Midbrain (tissue), 1 donor: ENCODE data around the gene PAX7.

Source experiments
- DNase-seq: peaks from one replicate; lab custom pipeline; 2025; lab: John Stamatoyannopoulos, UW

Gene PAX7

DNA sequence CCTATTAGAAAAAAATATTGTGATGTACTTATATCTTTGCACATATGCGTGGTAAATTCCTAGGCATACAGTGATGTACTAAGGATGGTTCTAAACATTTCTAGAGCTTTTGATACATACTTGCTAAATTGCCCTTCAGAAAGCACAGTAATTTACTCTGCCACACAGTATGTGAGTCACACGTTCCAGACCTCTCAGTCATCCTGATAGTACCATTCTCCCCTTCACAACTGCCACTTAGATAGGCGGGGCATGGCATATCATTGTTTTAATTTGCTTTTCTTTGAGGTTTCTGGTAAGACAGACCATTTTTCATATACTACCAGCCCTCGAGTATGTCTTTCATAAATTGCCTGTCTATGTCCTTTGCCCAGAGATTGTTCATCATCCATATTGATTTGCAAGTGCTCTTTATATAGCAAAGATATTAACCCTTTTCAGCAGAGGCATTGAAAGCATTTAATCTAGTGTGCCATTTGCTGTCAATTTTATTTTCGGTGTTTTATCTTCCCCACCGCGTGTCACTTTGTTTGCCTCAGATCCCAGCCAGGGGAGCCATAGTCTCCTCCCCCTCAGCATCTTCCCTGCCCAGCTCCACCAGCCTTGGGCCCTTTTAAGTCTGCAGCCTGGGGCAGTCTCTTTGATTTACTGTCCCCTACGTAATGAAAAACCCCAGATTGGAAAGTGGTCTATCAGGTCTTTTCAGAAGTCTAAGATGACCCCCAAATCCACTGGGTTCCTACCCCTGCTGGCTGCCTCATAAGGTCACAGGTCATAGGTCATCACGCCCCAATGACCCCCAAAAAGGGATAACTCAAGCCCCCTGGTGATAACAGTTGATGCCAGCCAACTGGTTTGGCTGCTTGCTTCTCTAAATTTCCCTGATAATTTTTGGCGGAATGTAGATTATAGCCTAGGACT lies 11.8 kb upstream of the PAX7 start:
- DNase-seq, result no peak

DNA sequence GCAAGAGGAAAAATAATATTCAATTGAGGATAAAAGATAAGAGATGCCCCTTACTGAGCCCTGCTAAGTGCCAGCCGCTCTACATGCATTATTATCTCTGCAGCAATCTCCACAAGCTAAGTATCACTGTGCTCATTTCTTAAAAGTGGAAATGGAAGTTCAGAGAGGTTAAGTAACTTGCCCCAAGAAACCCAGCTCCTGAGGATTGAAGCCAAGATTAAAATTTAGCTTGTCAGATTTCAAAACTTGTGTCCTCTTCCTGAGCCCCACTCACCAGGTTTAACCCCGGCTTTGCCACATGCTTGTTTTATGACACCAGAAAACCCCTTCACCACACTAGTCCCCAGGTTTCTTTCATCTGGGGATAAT lies 11.2 kb upstream of the PAX7 start:
- no peak for DNase-seq

DNA sequence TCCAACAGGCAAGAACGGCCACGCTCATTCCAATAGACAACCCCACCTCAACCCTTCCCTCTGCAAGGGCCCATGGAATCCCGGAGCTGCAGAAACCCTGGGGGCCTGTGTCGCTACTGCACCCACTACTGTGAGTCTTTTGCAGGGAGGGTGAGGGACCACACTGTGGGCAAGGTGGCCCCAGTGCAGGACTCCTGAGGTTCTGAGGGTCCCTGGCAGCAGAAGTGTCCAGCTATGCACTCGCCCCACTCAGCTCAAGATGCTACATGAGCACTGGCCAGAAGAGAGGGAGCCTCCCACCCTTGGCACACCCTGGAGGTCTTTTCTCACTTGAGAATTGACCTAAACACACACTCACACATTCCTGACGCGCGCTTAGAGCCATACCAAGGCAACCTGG lies 2.1 kb upstream of the PAX7 start:
- DNase-seq, result no peak

DNA sequence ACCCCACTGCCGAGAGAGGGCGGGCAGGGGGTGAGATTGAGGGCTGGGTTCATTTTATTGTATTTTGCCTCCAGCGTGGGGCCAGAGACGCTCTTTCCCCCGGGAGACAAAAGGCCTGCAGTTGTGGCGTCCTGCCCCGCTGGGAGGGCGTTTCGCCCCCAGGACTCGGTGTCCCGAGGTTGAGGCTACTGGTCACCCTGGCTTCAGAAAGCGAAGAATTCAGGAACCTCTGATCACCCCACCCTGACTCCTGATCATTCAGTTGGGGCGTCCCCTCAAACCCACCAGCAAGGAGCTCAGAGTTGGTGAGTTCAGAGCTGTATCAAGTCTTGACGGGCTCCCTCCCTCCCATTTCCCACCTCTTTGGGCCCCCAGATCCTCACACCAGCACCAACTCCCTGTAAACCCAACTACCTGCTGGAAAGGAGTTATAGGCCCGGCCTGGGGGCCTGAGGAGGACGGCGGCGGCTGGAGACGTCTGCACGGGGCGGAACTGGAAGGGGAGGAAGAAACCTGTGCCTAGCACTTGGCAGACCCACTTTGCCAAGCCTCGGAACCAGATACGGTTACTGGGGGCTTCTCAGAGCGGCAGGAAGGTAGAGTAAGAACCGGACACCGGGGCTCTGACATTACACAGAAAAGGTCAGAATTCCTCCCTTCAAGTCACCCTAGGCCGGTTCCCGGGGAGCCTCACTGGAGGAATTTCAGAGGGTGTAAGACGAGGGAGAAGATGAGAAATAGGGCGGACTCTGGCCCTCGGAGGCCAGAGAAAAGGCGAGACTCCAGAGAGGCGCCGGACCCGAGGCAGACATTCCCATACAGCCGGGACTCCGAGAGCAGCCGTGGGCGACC lies 761 bp upstream of the PAX7 start:
- DNase-seq, result no peak

DNA sequence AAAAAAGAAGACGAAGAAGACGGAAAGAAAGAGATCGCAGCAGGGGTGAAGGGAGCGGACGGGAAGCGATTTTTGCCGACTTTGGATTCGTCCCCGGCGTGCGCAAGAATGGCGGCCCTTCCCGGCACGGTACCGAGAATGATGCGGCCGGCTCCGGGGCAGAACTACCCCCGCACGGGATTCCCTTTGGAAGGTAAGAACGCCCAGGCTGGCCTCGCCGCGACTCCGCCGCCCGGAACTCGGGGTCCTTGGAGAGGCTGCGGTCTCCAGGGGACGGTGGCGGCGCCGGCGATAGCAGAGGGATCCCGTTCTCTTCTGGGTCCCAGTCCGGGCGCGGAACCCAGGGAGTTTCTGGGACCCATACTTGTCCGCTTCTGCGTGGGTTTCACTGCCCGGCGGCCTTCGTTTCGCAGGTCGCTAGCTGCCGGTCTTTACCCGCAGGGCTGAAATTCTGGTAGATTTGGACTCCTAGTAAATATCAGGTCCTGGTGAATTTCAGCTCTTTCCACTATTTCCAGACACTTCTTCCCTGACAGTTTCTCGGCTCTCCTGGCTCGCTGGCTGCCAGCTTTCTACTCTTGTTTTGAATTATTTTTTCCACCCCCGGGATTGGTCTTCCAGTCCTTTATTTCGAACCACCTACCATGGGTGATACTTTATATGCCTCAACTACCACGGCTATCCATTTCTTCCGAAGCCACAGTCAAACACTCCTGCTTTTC lies 1.0 kb downstream of the PAX7 start:
- no peak for DNase-seq

DNA sequence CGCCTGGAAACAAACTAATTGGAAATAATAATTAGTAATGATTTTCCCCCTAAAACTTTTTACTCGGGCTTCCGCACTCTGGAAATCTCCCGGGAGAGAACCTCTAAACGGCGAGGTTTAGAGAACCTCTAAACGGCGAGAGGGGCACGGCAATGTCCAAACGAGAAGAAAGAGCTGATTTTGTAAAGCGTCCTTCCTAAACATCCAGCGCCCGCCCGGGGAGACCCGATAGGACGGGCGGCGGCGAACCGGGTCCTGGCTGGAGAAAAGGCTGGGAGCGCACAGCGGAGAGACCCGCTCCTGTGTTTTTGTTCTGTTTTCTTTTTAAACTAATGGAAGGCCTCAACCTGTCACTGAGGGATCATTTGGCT lies 1.6 kb downstream of the PAX7 start:
- no peak for DNase-seq

DNA sequence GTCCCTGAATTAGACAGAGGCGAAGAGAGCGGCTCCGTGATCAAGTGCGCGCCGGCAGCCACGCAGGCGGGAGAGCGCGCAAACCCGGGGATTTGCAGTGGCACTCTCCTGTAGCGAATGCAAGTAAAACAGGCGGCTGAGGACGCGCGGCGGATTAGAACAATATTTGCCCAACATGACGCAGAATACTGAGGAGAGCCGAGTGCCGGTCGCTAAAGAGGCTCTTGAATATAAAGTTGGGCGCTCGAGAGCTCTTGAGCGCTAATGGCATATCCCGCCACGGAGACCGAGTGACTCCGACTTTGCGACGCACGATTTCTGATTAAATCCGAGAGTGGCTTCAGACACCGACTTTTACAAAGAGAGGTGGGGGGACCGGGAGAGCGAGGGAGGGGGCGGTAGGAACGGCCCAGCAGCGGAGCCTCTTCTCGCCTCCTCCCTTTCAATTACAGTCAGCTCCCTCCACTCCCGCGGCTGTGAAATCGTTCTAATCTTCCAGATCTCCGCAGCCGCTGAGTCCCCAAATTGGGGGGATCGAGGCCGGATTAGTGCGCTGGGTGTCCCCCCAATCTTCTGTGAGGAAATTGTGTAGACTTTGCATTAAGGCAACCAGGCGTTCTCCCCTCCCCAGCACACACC lies 2.3 kb downstream of the PAX7 start:
- DNase-seq, result no peak

DNA sequence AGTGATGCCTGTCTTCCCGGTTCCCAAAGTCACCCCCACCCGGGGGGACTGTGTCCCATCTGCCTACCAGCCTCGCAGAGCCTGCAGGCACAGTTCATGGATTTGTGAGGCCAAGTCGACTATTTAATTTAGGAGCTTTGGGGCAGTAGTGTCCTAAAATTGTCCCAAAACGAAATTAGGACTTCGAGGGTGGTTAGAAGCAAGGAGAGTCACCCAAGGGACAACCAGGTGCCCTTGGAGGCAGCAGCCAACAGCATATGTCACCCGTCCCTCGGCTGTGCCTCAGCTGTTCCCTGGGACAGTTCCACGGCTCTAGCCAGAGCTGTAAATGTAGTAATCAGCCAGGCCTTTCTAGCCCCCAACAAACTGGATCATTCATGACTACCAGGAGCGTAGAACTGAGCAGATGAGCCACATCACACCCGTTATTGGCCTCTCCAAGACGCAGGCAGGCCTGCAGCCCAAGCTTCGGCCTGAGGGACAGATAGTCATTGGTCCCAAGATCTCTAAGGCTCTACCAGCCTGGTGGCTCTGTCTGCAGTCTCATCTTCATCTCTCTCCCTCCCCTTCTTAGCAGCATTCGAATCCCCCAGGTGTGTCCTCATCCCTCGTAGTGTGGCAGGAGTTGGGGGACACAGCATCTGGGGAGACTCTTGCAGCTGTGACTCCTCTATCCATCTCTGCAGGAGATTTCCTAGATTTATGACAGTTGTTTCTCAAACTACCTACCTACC lies 2.9 kb downstream of the PAX7 start:
- no peak for DNase-seq

DNA sequence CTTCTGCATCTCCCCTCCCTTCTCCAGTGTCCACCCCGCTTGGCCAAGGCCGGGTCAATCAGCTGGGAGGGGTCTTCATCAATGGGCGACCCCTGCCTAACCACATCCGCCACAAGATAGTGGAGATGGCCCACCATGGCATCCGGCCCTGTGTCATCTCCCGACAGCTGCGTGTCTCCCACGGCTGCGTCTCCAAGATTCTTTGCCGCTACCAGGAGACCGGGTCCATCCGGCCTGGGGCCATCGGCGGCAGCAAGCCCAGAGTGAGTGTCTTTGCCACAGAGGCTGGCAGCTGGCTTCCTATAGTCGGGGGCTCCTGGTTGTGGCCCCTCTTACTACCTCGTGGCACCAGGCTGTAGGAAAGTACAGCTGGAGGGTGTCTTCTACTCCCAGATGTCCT lies 3.6 kb downstream of the PAX7 start:
- no peak for DNase-seq

DNA sequence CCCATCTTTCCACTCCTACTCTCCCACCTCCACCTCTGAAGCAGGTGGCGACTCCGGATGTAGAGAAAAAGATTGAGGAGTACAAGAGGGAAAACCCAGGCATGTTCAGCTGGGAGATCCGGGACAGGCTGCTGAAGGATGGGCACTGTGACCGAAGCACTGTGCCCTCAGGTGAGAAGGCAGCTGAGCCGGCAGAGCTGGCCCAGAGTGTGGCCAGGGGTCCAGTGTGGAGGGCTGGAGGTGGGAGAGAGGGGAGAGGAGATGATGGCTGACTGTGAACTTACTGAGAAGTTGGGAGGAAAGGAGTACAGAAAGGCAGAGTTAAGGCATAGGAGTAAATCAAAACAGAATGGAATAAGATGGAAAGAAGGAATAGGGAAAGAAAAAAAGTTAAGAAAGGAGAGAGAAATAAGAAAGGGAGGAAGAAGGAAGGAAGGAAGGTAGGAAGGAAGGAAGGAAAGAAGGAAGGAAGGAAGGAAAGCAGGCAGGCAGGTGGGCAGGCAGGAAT lies 4.5 kb downstream of the PAX7 start:
- DNase-seq, result no peak

DNA sequence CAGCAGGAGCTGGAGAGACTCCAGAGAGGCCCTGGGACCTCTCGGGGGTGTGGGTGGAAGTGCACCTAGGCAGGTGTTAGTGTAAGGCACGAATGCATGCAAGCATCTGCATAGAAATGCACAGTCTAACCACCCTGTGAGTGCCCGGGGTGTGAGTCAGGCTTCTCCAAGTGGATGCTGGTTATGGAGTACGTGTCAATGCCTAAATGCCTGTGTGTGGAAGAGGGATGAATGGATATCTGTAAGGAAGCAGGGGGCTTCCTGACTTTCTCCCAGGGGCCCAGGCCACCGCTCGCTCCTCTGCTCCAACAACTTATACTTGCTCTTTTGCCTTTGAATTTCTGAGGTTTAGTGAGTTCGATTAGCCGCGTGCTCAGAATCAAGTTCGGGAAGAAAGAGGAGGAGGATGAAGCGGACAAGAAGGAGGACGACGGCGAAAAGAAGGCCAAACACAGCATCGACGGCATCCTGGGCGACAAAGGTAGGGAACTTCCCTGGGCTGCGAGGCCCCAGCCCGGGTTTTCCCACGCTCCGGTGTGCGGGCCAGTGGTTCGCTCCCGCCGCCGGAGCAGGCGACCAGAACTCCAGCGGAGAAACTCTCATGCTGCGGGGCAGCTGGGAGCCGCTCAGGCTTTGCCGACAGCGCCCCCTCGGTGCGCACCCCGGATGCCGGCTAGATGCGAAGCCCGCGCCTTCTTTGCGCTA lies 5.4 kb downstream of the PAX7 start:
- DNase-seq, result no peak

DNA sequence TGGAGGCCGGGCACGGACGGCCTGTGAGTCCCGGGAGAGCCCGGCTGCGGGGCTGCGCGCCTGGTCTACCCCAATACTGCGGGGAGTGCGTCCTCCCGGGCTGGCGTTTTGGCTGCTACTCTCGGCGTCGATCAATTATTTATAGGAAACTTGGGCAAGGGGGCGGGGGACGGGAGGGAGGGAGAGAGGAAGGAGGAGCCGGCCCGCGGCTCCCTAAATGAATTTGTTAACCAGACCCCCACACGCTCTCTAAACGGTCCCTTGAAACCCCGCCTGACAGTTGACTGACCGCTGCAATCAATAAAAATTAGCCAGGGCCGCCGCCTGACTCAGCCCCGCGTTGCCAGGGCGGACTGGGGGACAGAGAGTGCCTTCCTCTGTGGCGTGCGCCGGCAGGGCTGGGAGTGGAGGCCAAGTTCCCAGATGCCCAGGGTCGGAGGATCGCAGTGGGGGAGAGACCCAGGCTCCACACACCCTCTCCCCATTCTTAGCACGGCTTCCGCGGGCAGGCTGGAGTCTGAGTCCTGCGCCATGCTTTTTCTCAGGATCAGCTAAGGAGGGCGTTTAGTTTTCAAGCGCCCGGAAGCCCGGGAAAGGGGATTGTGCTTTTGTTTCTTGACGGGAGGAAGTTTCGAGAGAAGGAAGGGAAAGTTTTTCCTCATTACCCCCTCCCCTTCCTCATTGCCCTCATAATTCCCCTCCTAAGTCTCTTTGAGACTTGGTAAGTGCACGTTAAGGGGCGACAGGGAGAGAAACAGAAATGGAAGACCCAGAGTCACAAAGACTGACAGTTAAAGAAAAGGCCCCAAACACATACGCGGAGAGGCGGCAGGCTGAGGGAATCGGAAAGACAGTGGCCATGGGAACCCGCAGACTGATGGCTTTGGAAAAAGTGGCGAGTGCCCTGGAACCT lies 6.2 kb downstream of the PAX7 start:
- DNase-seq, result no peak

DNA sequence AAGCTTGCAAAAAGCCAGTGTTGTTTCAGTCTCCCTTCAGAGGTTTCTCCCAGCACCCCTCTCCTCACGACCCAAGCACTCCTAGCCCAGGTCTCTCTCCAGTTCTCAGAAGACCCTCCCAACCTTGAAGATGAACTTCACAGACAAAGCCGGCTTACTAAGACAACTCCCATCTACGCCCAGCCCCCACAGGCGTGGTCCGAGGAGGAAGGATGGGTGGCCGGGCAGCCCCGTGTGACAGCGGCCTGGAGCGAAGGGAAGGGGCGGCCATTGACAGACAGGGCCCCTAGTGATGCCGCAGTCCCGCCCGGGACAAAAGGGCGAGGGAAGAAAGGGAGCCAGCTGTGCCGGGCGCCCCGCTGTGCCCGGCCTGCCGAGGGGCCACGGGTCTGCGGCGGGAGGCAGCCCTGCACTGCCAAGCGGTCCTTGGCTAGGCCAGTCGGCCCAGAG lies 6.9 kb downstream of the PAX7 start:
- no peak for DNase-seq

DNA sequence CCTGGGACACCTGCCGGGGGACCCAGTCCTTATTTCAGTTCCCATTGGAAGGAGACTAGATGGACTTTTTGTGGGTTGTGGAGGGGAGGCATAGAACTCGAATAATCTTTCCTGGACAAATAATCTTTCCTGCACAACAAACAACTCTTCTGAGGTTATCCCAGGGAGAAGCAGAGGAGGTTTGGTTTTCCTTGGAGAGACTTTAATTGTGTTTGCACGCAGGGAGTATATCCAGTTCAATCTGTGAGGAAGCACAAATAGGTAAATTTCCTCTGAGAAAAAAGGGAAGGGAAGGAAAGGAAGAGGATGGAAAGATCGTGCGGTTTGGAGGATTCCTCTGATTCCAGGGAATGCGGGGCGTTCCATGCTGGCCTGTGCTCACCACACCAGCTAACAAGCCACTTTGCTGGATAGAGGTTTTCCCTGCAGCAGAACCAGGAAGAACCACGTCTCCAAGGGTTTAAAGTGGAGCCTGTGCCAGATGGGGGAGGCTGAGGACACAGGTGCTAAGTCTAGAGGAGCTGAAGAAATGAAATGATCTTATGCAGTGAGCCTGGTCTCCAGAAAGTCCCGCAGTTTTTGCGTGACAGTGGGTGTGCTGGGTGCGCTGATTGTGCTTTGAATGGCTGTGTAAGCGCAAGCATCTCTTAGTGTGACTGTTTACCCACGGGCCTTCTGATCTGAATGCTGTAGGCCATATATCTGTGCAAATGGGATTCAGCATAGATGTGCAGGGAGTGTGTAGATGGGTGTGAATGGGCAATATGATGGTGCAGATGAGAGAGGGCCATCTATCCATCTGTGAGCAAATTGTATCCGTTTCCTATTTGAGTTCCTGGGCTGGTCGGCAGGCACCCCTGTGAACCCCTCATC lies 7.6 kb downstream of the PAX7 start:
- DNase-seq, result no peak

DNA sequence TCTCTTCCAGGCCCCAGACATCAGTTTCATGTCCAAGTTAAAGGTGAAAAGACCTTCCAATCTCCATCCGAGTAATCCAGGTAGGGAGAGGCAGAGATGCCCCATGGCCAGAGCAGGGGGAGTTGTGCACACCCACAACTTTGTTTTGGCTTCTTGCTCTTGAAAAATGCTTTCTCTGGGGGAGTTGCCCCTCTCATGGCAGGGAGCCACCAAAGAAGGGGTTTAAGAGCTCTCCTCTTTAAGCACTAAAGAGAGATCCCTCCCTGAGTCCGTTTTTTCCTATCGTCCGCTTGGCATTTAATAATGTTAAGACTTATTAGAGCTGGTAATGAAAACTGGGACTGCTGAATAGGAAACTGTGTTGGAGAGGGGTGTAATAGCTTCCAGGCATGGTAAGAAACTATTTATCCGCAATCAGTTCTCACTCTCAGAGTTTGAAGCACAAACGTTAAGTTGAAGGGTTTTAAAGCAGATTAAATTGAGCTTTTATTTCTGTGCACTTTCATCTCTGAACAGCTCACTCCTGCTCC lies 8.3 kb downstream of the PAX7 start:
- no peak for DNase-seq

DNA sequence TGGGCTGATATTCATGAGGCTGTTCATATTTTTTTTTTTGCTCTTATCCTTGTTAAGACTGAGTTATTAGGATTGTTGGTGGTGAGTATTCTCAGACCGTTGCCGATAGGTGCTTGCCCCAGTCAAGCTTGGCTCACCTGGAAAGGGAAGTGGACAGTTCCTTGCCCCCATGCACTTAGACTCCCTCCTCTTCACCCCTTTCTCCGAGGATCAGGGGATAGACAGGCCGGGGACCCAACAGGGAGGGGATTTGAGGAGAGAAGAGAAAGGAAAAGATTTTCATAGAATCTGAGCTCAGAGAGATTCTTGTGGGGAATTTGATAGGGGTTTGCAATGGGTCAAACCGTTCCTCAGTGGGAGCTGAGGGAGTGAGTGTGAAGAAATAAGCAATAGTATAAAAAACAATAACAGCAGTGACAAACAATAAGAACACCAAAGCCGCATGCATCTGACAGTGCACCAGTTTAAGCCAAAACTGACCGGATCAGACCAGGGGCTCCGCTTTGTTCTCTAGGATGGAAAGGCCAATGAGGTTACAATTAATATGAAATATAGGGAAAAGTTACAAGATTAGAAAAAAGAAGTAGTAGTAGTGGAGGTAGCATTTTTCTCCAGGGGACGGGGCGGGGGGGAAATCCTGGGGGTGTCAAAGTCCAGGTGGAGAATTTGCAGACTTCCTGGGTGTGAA lies 8.9 kb downstream of the PAX7 start:
- DNase-seq, result no peak

DNA sequence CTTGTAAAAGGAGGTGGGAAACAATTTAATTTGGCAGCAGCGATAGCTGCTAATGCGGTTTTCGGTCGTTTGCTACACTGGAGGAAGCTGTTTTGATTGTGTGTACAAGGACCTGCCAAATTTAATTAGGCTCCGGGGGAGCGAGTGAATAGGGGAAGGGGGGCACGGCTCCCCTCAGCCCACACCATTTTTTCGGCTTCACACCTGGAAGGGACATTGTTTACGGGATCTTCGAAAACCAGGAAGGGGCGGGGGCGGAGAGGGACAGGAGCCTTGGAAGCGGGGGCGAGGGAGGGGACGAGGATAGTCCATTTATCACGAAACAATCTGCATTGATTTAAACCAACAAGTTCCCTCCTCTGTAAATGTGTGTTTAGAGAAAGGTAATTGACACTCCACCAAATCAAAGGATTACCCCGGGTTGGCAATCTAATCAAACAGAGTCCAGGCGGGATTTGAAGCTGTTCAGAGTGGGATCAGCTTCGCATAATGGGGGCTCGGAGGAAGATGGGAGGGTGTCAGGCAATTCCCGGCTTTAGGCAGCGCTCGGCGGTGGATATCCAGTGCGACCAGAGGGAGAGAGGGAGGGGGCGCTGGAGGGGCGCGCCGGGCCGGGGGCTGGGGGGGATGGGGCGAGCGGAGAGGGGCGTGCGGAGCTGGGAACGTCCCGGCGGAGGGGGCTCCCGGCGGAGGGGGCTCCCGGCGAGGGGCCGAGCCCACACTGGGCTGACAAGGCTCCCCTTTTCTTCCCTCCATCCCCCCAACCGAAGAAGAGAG lies 9.8 kb downstream of the PAX7 start:
- DNase-seq, result no peak
